Measurements from ENCODE around the gene IL31.

DNA sequence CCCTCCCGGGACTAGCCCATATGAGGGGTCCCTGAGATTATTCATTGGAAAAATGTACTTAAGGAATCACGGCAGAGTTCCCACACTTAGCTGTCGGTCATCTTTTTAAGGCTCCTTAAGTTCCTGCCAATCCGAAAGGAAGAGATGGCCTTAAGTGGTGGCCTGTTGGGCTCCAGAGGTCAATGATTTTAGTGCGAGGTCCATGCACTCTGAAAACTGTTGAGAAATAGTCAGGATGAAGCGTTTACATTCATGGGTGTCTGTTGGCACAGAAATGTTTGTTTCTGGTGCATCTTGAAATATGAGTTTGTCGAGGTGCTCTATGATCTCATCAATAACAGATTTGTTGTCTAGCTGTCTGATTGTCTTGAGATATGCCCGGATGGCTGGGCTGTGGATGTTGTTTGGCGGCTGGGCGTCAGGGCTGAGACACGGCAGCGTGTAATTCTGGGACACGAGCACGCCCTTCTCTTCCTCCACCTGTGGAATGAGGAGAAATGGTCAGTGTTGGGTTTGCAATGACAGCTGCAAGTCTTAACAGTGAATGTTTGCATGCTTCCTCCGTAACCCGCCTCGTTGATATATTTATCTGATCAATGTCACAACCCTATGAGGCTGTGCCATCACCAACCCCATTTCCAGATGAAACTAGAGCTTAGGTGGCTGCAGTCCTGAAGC lies 1.6 kb downstream of the IL31 start:
- TF ChIP-seq CTCF (IDR thresholded peaks at IDR 0.05) (no peak), POLR2AphosphoS5 (IDR thresholded peaks at IDR 0.05; ENCODE audit: low read depth, low read length) (no peak)
